Mammary epithelial cell (primary cell): Measurements from ENCODE around the gene COL18A1.

Source experiments
- EZH2 ChIP-seq: IDR thresholded peaks from 2 replicates; pipeline ENCODE4 v1.6.1; 2012; ENCODE audit warnings: low read length, inconsistent platforms, borderline replicate concordance
- TF ChIP-seq, protein P1 (sequence below), 2 donors: IDR thresholded peaks in 1 of 2; conservative IDR thresholded peaks in 1 of 2; 2 replicates each; pipeline ENCODE4 v1.5.1; 2011 to 2012; ENCODE audit warnings: inconsistent platforms in 2 of 2, low read length in 2 of 2, mild to moderate bottlenecking in 2 of 2, control low read depth in 1 of 2, low read depth in 1 of 2; ENCODE audit not compliant: insufficient read depth in 1 of 2; ENCODE audit errors: extremely low read depth in 1 of 2

DNA sequence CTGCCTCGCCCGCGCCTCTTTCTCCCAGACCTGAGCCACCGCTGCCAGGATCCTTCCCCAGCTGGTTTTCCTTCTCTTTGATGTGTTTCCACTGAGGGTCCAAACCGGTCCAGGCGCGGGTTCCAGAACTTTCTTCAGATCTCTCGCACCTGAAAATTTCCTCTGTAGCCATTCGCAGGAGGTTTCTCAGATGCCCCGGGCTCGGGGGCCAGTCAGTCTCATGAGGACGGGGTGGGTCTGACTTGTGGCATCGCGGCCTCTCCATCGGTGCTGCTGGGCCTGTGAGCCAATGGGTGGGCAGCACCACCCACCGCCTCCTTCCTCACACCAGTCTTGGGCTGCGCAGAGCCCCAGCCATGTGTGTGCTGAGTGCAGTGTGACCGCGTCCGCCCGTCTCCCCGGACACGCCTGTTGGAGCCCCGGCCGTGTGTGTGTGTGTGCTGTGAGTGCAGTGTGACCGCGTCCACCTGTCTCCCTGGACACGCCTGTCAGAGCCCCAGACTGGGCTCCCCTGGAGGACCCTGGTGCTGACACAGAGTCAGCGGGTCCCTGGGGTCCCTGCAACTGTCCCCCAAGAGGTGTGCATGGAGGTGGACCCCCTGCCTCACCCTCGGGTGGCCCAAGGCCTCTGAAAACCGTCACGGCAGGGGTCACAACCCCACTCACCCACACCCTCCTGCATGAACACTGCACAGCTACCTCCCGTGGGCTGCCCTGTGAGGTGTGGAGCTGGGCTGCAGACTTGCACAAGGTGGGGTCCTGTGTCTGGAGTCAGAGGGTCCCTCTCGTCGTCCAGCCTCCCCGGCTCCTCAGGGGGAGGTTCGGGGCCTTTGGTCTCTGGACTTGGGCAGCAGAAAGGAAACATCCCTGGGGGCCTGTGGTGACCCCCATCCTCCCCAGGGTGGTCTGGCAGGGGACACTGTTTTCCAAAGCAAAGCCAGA lies 20.2 kb downstream of the COL18A1 start:
- TF ChIP-seq, protein P1, sequence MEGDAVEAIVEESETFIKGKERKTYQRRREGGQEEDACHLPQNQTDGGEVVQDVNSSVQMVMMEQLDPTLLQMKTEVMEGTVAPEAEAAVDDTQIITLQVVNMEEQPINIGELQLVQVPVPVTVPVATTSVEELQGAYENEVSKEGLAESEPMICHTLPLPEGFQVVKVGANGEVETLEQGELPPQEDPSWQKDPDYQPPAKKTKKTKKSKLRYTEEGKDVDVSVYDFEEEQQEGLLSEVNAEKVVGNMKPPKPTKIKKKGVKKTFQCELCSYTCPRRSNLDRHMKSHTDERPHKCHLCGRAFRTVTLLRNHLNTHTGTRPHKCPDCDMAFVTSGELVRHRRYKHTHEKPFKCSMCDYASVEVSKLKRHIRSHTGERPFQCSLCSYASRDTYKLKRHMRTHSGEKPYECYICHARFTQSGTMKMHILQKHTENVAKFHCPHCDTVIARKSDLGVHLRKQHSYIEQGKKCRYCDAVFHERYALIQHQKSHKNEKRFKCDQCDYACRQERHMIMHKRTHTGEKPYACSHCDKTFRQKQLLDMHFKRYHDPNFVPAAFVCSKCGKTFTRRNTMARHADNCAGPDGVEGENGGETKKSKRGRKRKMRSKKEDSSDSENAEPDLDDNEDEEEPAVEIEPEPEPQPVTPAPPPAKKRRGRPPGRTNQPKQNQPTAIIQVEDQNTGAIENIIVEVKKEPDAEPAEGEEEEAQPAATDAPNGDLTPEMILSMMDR (conservative IDR thresholded peaks at IDR 0.05 in 1 of 2, IDR thresholded peaks at IDR 0.05 in 1 of 2; ENCODE audit: extremely low read depth in 1 of 2, insufficient read depth in 1 of 2, low read depth in 1 of 2, low read length in 2 of 2): no peak
- no peak for TF ChIP-seq EZH2
